Measurements from ENCODE around the gene CIPC.

CIPC gene

GRCh38 chr14:77097700-77098528 is at the start of gene CIPC:
Gene CIPC (plus strand): TSS chr14:77098258. CDS start chr14:77105709, 7,451 bp downstream.
- peaks cover 34 to 52% of the 10 kb centered on the region in 2 donors for H3K4me1 ChIP-seq (ENCODE audit: control insufficient read depth in 2 of 2, insufficient read depth in 2 of 2, low read length in 2 of 2)
- no peaks in the 10 kb centered on the region for H3K9me3 ChIP-seq (ENCODE audit: control insufficient read depth in 2 of 2, low read length in 2 of 2)
- peak within 1 kb of the TSS; percentile 94 to 98 for H3K4me3 ChIP-seq (ENCODE audit: low read length in 2 of 2)
- peak within 1 kb of the TSS; percentile 99 for H3K27ac ChIP-seq (ENCODE audit: low read depth in 2 of 2, low read length in 2 of 2)
- no peaks in the 10 kb centered on the region for H3K27me3 ChIP-seq (ENCODE audit: control insufficient read depth in 2 of 2, insufficient read depth in 2 of 2, low read length in 2 of 2)
- H3K9ac ChIP-seq (ENCODE audit: low read depth in 1 of 2, low read length in 2 of 2): peak within 1 kb of the TSS; percentile 96 to 100
- no peaks in the 10 kb centered on the region for H3K36me3 ChIP-seq (ENCODE audit: control insufficient read depth in 2 of 2, insufficient read depth in 2 of 2, low read length in 2 of 2)

GRCh38 chr14:77051116-77051515 is 46.9 kb upstream of the CIPC start:
- H3K27me3 ChIP-seq (ENCODE audit: control insufficient read depth in 2 of 2, insufficient read depth in 2 of 2, low read length in 2 of 2): no peaks in the 10 kb centered on the region
- H3K4me1 ChIP-seq (ENCODE audit: control insufficient read depth in 2 of 2, insufficient read depth in 2 of 2, low read length in 2 of 2): peaks cover 14 to 18% of the 10 kb centered on the region in 2 donors
- H3K9me3 ChIP-seq (ENCODE audit: control insufficient read depth in 2 of 2, low read length in 2 of 2): no peaks in the 10 kb centered on the region
- H3K9ac ChIP-seq (ENCODE audit: low read depth in 1 of 2, low read length in 2 of 2): no peak overlapping the region
- H3K36me3 ChIP-seq (ENCODE audit: control insufficient read depth in 2 of 2, insufficient read depth in 2 of 2, low read length in 2 of 2): no peaks in the 10 kb centered on the region
- H3K27ac ChIP-seq (ENCODE audit: low read depth in 2 of 2, low read length in 2 of 2): peak overlapping the region; percentile 6 to 56
- H3K4me3 ChIP-seq (ENCODE audit: low read length in 2 of 2): no peak overlapping the region

GRCh38 chr14:77052281-77053044 is 45.6 kb upstream of the CIPC start:
- H3K4me3 ChIP-seq (ENCODE audit: low read length in 2 of 2): no peak overlapping the region
- peak overlapping the region; percentile 0 to 9 for H3K9ac ChIP-seq (ENCODE audit: low read depth in 1 of 2, low read length in 2 of 2)
- H3K4me1 ChIP-seq (ENCODE audit: control insufficient read depth in 2 of 2, insufficient read depth in 2 of 2, low read length in 2 of 2): peaks cover 5 to 13% of the 10 kb centered on the region in 2 donors
- peak overlapping the region; percentile 19 to 32 for H3K27ac ChIP-seq (ENCODE audit: low read depth in 2 of 2, low read length in 2 of 2)
- H3K9me3 ChIP-seq (ENCODE audit: control insufficient read depth in 2 of 2, low read length in 2 of 2): no peaks in the 10 kb centered on the region
- H3K36me3 ChIP-seq (ENCODE audit: control insufficient read depth in 2 of 2, insufficient read depth in 2 of 2, low read length in 2 of 2): no peaks in the 10 kb centered on the region
- no peaks in the 10 kb centered on the region for H3K27me3 ChIP-seq (ENCODE audit: control insufficient read depth in 2 of 2, insufficient read depth in 2 of 2, low read length in 2 of 2)

GRCh38 chr14:77053046-77053841 is 44.8 kb upstream of the CIPC start:
- H3K9ac ChIP-seq (ENCODE audit: low read depth in 1 of 2, low read length in 2 of 2): peak overlapping the region; percentile 0 to 9
- H3K4me3 ChIP-seq (ENCODE audit: low read length in 2 of 2): no peak overlapping the region
- peak overlapping the region; percentile 19 to 32 for H3K27ac ChIP-seq (ENCODE audit: low read depth in 2 of 2, low read length in 2 of 2)
- no peaks in the 10 kb centered on the region for H3K9me3 ChIP-seq (ENCODE audit: control insufficient read depth in 2 of 2, low read length in 2 of 2)
- H3K27me3 ChIP-seq (ENCODE audit: control insufficient read depth in 2 of 2, insufficient read depth in 2 of 2, low read length in 2 of 2): no peaks in the 10 kb centered on the region
- no peaks in the 10 kb centered on the region for H3K36me3 ChIP-seq (ENCODE audit: control insufficient read depth in 2 of 2, insufficient read depth in 2 of 2, low read length in 2 of 2)
- peaks cover 5 to 13% of the 10 kb centered on the region in 2 donors for H3K4me1 ChIP-seq (ENCODE audit: control insufficient read depth in 2 of 2, insufficient read depth in 2 of 2, low read length in 2 of 2)

GRCh38 chr14:77055306-77055705 is 42.8 kb upstream of the CIPC start:
- Histone ChIP-seq H3K27ac (ENCODE audit: low read depth in 2 of 2, low read length in 2 of 2) (no peak overlapping the region), H3K27me3 (ENCODE audit: control insufficient read depth in 2 of 2, insufficient read depth in 2 of 2, low read length in 2 of 2) (no peaks in the 10 kb centered on the region), H3K9me3 (ENCODE audit: control insufficient read depth in 2 of 2, low read length in 2 of 2) (no peaks in the 10 kb centered on the region), H3K9ac (ENCODE audit: low read depth in 1 of 2, low read length in 2 of 2) (no peak overlapping the region), H3K4me1 (ENCODE audit: control insufficient read depth in 2 of 2, insufficient read depth in 2 of 2, low read length in 2 of 2) (peaks cover 5 to 13% of the 10 kb centered on the region in 2 donors), H3K36me3 (ENCODE audit: control insufficient read depth in 2 of 2, insufficient read depth in 2 of 2, low read length in 2 of 2) (no peaks in the 10 kb centered on the region), H3K4me3 (ENCODE audit: low read length in 2 of 2) (no peak overlapping the region)

GRCh38 chr14:77055981-77056380 is 42.1 kb upstream of the CIPC start:
- Histone ChIP-seq H3K27ac (ENCODE audit: low read depth in 2 of 2, low read length in 2 of 2) (no peak overlapping the region), H3K4me1 (ENCODE audit: control insufficient read depth in 2 of 2, insufficient read depth in 2 of 2, low read length in 2 of 2) (peaks cover 5 to 11% of the 10 kb centered on the region in 2 donors), H3K27me3 (ENCODE audit: control insufficient read depth in 2 of 2, insufficient read depth in 2 of 2, low read length in 2 of 2) (no peaks in the 10 kb centered on the region), H3K4me3 (ENCODE audit: low read length in 2 of 2) (no peak overlapping the region), H3K9me3 (ENCODE audit: control insufficient read depth in 2 of 2, low read length in 2 of 2) (no peaks in the 10 kb centered on the region), H3K9ac (ENCODE audit: low read depth in 1 of 2, low read length in 2 of 2) (no peak overlapping the region), H3K36me3 (ENCODE audit: control insufficient read depth in 2 of 2, insufficient read depth in 2 of 2, low read length in 2 of 2) (no peaks in the 10 kb centered on the region)

GRCh38 chr14:77058117-77058516 is 39.9 kb upstream of the CIPC start:
- Histone ChIP-seq H3K27ac (ENCODE audit: low read depth in 2 of 2, low read length in 2 of 2) (no peak overlapping the region), H3K27me3 (ENCODE audit: control insufficient read depth in 2 of 2, insufficient read depth in 2 of 2, low read length in 2 of 2) (no peaks in the 10 kb centered on the region), H3K9ac (ENCODE audit: low read depth in 1 of 2, low read length in 2 of 2) (no peak overlapping the region), H3K4me1 (ENCODE audit: control insufficient read depth in 2 of 2, insufficient read depth in 2 of 2, low read length in 2 of 2) (peaks cover 0 to under 1% of the 10 kb centered on the region in 2 donors), H3K9me3 (ENCODE audit: control insufficient read depth in 2 of 2, low read length in 2 of 2) (no peaks in the 10 kb centered on the region), H3K4me3 (ENCODE audit: low read length in 2 of 2) (no peak overlapping the region), H3K36me3 (ENCODE audit: control insufficient read depth in 2 of 2, insufficient read depth in 2 of 2, low read length in 2 of 2) (no peaks in the 10 kb centered on the region)

- no peaks in the 10 kb centered on the region for H3K27me3 ChIP-seq (ENCODE audit: control insufficient read depth in 2 of 2, insufficient read depth in 2 of 2, low read length in 2 of 2)
- no peak overlapping the region for H3K27ac ChIP-seq (ENCODE audit: low read depth in 2 of 2, low read length in 2 of 2)
Measured at GRCh38 chr14:77058785-77059184, 39.3 kb upstream of the CIPC start.

DNA sequence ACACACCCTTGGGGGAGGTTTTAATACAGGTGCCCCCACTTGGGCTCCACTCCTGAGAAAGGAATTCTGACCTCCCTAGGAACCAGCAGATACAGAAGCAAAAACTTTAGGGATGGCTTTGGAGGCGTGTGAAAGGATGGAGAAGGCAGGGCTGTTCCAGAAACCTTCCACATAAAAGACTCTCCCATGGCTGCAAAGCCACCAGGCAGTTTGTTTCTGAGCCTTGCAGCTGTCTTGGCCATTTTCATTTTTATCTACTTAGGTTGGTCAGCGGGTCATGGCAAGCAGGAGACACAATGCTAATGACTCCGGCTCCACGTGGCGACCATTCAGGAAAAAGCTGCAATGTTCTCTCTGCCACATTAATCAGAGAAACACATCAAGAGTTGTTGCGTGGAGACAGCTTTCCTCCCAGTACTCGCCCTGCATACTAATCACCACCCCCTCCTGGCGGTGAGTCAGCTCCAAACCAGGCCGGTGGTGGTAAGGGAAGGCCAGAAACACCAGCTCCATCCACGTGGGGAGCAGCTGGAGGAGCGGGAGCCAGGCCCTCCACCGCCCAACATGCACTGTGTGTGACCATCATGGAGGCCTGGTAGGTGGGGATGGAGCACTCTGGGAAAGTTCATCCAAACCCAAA is 38.7 kb upstream of the CIPC start:
- Histone ChIP-seq H3K27ac (ENCODE audit: low read depth in 2 of 2, low read length in 2 of 2) (no peak overlapping the region), H3K4me1 (ENCODE audit: control insufficient read depth in 2 of 2, insufficient read depth in 2 of 2, low read length in 2 of 2) (no peaks in the 10 kb centered on the region), H3K4me3 (ENCODE audit: low read length in 2 of 2) (no peak overlapping the region), H3K36me3 (ENCODE audit: control insufficient read depth in 2 of 2, insufficient read depth in 2 of 2, low read length in 2 of 2) (no peaks in the 10 kb centered on the region), H3K9me3 (ENCODE audit: control insufficient read depth in 2 of 2, low read length in 2 of 2) (no peaks in the 10 kb centered on the region), H3K9ac (ENCODE audit: low read depth in 1 of 2, low read length in 2 of 2) (no peak overlapping the region), H3K27me3 (ENCODE audit: control insufficient read depth in 2 of 2, insufficient read depth in 2 of 2, low read length in 2 of 2) (no peaks in the 10 kb centered on the region)

More at GRCh38 chr14:77058785-77059184, 39.3 kb upstream of the CIPC start:
- H3K4me3 ChIP-seq (ENCODE audit: low read length in 2 of 2): no peak overlapping the region
- H3K36me3 ChIP-seq (ENCODE audit: control insufficient read depth in 2 of 2, insufficient read depth in 2 of 2, low read length in 2 of 2): no peaks in the 10 kb centered on the region
- no peak overlapping the region for H3K9ac ChIP-seq (ENCODE audit: low read depth in 1 of 2, low read length in 2 of 2)
- no peaks in the 10 kb centered on the region for H3K4me1 ChIP-seq (ENCODE audit: control insufficient read depth in 2 of 2, insufficient read depth in 2 of 2, low read length in 2 of 2)
- H3K9me3 ChIP-seq (ENCODE audit: control insufficient read depth in 2 of 2, low read length in 2 of 2): no peaks in the 10 kb centered on the region

Data from mucosa of rectum (tissue), 2 donors.